Measurements from ENCODE around the gene TXNRD2. TPM values are rescaled to one million over a fixed set of nuclear protein-coding genes. Genes with fewer than 3 reads are reported as not detected.

TXNRD2 gene
- total RNA-seq, 1 experiment from 2014 or later, result 19.7 TPM

DNA sequence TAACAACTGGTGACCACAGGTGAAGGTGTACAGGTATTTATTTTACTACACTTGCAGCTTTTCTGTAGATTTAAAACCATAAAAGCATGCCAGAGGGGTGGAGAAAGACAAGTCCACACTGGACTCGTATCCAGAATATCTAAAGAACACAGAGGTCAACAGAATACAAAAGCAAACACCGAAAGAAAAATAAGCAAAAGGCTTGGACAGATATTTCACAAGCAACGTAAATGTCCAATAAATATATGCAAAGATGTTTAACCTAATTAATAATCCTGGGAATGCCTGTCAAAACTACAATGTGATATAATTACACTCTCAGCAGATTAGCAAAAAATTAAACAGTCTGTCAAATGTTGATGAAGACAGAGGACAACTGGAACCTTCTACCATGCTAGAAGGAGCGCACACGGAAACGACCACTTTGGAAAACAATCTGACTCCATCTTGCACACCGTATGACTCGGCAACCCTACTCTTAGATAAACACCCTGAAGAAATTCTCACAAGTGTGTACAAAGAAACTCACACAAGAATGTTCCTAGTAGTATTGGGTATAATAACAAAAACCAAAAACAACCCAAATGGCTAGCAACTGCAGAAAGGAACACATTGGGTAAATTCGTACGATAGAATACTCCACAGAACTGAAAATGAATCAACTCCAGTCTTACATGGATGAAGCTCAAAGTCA is 114.1 kb downstream of the TXNRD2 start:
- H3K9ac ChIP-seq (ENCODE audit: low read length), result no peak overlapping the region
- DNase-seq (ENCODE audit: low read depth, low spot score) (no peak), ATAC-seq (no peak)
- RAD21 ChIA-PET (ENCODE audit: low non-redundant PET in 1 of 2, low total read pairs in 2 of 2, uncharacterized antibody in 2 of 2, unreplicated experiment in 2 of 2), result no interaction called here
- POLR2A ChIA-PET, result no interaction called here
- H3K27me3 ChIP-seq (ENCODE audit: insufficient read depth, low read length), result no peaks in the 10 kb centered on the region
- H3K27ac ChIP-seq (ENCODE audit: low read depth, low read length), result no peak overlapping the region
- H3K4me3 ChIP-seq (replicated peaks in 1 of 2; ENCODE audit: low read depth in 1 of 2, low read length in 2 of 2), result no peak overlapping the region
- H3K9me2 ChIP-seq (ENCODE audit: insufficient read depth), result no peaks in the 10 kb centered on the region
- H4K20me1 ChIP-seq (ENCODE audit: insufficient read depth), result no peaks in the 10 kb centered on the region
- H3K9me3 ChIP-seq (ENCODE audit: control insufficient read depth in 1 of 2, insufficient read depth in 1 of 2, low read depth in 1 of 2, low read length in 2 of 2), result no peaks in the 10 kb centered on the region
- no peaks in the 10 kb centered on the region for H3K79me2 ChIP-seq (ENCODE audit: insufficient read depth, low read length)
- no TSS peak for BruUV-seq (replicated peaks)
- H3K4me1 ChIP-seq (ENCODE audit: control insufficient read depth in 1 of 2, insufficient read depth in 2 of 2, low read length in 2 of 2), result no peaks in the 10 kb centered on the region
- intact Hi-C loops (cut with micrococcal nuclease), result no loop called here
- no peaks in the 10 kb centered on the region for H3K36me3 ChIP-seq (ENCODE audit: control insufficient read depth in 1 of 2, insufficient read depth in 2 of 2, low read length in 2 of 2)
- TF ChIP-seq, protein P1, sequence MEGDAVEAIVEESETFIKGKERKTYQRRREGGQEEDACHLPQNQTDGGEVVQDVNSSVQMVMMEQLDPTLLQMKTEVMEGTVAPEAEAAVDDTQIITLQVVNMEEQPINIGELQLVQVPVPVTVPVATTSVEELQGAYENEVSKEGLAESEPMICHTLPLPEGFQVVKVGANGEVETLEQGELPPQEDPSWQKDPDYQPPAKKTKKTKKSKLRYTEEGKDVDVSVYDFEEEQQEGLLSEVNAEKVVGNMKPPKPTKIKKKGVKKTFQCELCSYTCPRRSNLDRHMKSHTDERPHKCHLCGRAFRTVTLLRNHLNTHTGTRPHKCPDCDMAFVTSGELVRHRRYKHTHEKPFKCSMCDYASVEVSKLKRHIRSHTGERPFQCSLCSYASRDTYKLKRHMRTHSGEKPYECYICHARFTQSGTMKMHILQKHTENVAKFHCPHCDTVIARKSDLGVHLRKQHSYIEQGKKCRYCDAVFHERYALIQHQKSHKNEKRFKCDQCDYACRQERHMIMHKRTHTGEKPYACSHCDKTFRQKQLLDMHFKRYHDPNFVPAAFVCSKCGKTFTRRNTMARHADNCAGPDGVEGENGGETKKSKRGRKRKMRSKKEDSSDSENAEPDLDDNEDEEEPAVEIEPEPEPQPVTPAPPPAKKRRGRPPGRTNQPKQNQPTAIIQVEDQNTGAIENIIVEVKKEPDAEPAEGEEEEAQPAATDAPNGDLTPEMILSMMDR (IDR thresholded peaks at IDR 0.05 in 2 of 3, conservative IDR thresholded peaks at IDR 0.05 in 1 of 3; ENCODE audit: borderline replicate concordance in 1 of 3, insufficient read depth in 1 of 3, low read depth in 2 of 3, low read length in 2 of 3), result no peak
- TF ChIP-seq CBX3 (IDR thresholded peaks at IDR 0.05; ENCODE audit: low read depth), result no peak
- no peak for TF ChIP-seq RAD21 (IDR thresholded peaks at IDR 0.05; ENCODE audit: low read depth)
- TF ChIP-seq FOSL1 (IDR thresholded peaks at IDR 0.05; ENCODE audit: low read depth), result no peak
- no peak for TF ChIP-seq SIN3A (IDR thresholded peaks at IDR 0.05; ENCODE audit: low read depth)
- TF ChIP-seq, protein P2, sequence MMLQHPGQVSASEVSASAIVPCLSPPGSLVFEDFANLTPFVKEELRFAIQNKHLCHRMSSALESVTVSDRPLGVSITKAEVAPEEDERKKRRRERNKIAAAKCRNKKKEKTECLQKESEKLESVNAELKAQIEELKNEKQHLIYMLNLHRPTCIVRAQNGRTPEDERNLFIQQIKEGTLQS (IDR thresholded peaks at IDR 0.05), result no peak
- no peak for TF ChIP-seq EGR1 (IDR thresholded peaks at IDR 0.05; ENCODE audit: low read depth)
- no peak for TF ChIP-seq ELF1 (IDR thresholded peaks at IDR 0.05; ENCODE audit: borderline replicate concordance, low read depth)
- TF ChIP-seq YY1 (IDR thresholded peaks at IDR 0.05; ENCODE audit: extremely low read depth, insufficient replicate concordance, low read depth, low read length), result no peak
- TF ChIP-seq, protein P3, sequence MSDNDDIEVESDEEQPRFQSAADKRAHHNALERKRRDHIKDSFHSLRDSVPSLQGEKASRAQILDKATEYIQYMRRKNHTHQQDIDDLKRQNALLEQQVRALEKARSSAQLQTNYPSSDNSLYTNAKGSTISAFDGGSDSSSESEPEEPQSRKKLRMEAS (IDR thresholded peaks at IDR 0.05), result no peak
- no peak for TF ChIP-seq JUND (IDR thresholded peaks at IDR 0.05)
- no peak for TF ChIP-seq POLR2A (IDR thresholded peaks at IDR 0.05; ENCODE audit: borderline replicate concordance, extremely low read depth, insufficient read depth, insufficient read length)
- TF ChIP-seq SRF (IDR thresholded peaks at IDR 0.05; ENCODE audit: low read depth), result no peak
- no peak for TF ChIP-seq ZFX (IDR thresholded peaks at IDR 0.05)
- TF ChIP-seq ZNF274 (IDR thresholded peaks at IDR 0.05; ENCODE audit: low read depth, low read length), result no peak
- TF ChIP-seq SP1 (IDR thresholded peaks at IDR 0.05; ENCODE audit: low read depth), result no peak
- TF ChIP-seq, protein P4, sequence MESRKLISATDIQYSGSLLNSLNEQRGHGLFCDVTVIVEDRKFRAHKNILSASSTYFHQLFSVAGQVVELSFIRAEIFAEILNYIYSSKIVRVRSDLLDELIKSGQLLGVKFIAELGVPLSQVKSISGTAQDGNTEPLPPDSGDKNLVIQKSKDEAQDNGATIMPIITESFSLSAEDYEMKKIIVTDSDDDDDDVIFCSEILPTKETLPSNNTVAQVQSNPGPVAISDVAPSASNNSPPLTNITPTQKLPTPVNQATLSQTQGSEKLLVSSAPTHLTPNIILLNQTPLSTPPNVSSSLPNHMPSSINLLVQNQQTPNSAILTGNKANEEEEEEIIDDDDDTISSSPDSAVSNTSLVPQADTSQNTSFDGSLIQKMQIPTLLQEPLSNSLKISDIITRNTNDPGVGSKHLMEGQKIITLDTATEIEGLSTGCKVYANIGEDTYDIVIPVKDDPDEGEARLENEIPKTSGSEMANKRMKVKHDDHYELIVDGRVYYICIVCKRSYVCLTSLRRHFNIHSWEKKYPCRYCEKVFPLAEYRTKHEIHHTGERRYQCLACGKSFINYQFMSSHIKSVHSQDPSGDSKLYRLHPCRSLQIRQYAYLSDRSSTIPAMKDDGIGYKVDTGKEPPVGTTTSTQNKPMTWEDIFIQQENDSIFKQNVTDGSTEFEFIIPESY (IDR thresholded peaks at IDR 0.05; ENCODE audit: extremely low read depth, insufficient replicate concordance, low read length), result no peak
- TF ChIP-seq, protein P5, sequence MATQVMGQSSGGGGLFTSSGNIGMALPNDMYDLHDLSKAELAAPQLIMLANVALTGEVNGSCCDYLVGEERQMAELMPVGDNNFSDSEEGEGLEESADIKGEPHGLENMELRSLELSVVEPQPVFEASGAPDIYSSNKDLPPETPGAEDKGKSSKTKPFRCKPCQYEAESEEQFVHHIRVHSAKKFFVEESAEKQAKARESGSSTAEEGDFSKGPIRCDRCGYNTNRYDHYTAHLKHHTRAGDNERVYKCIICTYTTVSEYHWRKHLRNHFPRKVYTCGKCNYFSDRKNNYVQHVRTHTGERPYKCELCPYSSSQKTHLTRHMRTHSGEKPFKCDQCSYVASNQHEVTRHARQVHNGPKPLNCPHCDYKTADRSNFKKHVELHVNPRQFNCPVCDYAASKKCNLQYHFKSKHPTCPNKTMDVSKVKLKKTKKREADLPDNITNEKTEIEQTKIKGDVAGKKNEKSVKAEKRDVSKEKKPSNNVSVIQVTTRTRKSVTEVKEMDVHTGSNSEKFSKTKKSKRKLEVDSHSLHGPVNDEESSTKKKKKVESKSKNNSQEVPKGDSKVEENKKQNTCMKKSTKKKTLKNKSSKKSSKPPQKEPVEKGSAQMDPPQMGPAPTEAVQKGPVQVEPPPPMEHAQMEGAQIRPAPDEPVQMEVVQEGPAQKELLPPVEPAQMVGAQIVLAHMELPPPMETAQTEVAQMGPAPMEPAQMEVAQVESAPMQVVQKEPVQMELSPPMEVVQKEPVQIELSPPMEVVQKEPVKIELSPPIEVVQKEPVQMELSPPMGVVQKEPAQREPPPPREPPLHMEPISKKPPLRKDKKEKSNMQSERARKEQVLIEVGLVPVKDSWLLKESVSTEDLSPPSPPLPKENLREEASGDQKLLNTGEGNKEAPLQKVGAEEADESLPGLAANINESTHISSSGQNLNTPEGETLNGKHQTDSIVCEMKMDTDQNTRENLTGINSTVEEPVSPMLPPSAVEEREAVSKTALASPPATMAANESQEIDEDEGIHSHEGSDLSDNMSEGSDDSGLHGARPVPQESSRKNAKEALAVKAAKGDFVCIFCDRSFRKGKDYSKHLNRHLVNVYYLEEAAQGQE (IDR thresholded peaks at IDR 0.05; ENCODE audit: low read depth), result no peak
- TF ChIP-seq TCF7L2 (IDR thresholded peaks at IDR 0.05; ENCODE audit: borderline replicate concordance, extremely low read depth, insufficient read depth, insufficient read length), result no peak
- no peak for TF ChIP-seq POLR2AphosphoS5 (IDR thresholded peaks at IDR 0.05; ENCODE audit: low read depth, low read length)
- CTCF ChIA-PET, result no interaction called here
- H2AFZ ChIP-seq (ENCODE audit: low read depth, low read length, poor library complexity, severe bottlenecking), result no peak overlapping the region
- no peak overlapping the region for H3K4me2 ChIP-seq (ENCODE audit: low read length)

All from HCT116 (cell line).